Measurements from ENCODE around the gene DPP9. TPM values are rescaled to one million over a fixed set of nuclear protein-coding genes. Genes with fewer than 3 reads are reported as not detected.

DPP9 gene
- total and polyA plus RNA-seq, 2 of the 13 experiments (the other 11 are each of a cell fraction or from before 2014, with no cell fraction given) = 8.4 to 25.8 TPM

- peak; percentile 99 for TF ChIP-seq ZNF12 (CRISPR knock-in tag; IDR thresholded peaks at IDR 0.05)
- no peak for TF ChIP-seq FOXP1 (IDR thresholded peaks at IDR 0.05)
- TF ChIP-seq FOXP1 (CRISPR knock-in tag; IDR thresholded peaks at IDR 0.05) = peak; percentile 95
- peak; percentile 98 for TF ChIP-seq ZNF281 (CRISPR knock-in tag; IDR thresholded peaks at IDR 0.05; ENCODE audit: borderline replicate concordance)
- TF ChIP-seq ATF7 (IDR thresholded peaks at IDR 0.05) = no peak
- peak; percentile 95 for TF ChIP-seq ATF7 (CRISPR knock-in tag; IDR thresholded peaks at IDR 0.05)
- TF ChIP-seq JDP2 (CRISPR knock-in tag; IDR thresholded peaks at IDR 0.05; ENCODE audit: borderline replicate concordance) = peak; percentile 99
- peak in 1 of 2 experiments; percentile 95; a peak in 2 of 4 replicates for TF ChIP-seq ATF4 (CRISPR knock-in tag; IDR thresholded peaks at IDR 0.05)
- peak; percentile 97 for TF ChIP-seq ZNF562 (CRISPR knock-in tag; IDR thresholded peaks at IDR 0.05; ENCODE audit: borderline replicate concordance)
- peak; percentile 99 for TF ChIP-seq GATAD2A (CRISPR knock-in tag; IDR thresholded peaks at IDR 0.05)
- TF ChIP-seq SAFB2 (CRISPR knock-in tag; IDR thresholded peaks at IDR 0.05; ENCODE audit: borderline replicate concordance, low read depth) = peak; percentile 100
- TF ChIP-seq ATRX (CRISPR knock-in tag; IDR thresholded peaks at IDR 0.05; ENCODE audit: borderline replicate concordance) = peak; percentile 99
- peak; percentile 100 for TF ChIP-seq ZFP36L2 (CRISPR knock-in tag; IDR thresholded peaks at IDR 0.05)
- TF ChIP-seq, protein P1, sequence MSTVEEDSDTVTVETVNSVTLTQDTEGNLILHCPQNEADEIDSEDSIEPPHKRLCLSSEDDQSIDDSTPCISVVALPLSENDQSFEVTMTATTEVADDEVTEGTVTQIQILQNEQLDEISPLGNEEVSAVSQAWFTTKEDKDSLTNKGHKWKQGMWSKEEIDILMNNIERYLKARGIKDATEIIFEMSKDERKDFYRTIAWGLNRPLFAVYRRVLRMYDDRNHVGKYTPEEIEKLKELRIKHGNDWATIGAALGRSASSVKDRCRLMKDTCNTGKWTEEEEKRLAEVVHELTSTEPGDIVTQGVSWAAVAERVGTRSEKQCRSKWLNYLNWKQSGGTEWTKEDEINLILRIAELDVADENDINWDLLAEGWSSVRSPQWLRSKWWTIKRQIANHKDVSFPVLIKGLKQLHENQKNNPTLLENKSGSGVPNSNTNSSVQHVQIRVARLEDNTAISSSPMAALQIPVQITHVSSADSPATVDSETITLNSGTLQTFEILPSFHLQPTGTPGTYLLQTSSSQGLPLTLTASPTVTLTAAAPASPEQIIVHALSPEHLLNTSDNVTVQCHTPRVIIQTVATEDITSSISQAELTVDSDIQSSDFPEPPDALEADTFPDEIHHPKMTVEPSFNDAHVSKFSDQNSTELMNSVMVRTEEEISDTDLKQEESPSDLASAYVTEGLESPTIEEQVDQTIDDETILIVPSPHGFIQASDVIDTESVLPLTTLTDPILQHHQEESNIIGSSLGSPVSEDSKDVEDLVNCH (CRISPR knock-in tag; IDR thresholded peaks at IDR 0.05) = peak; percentile 99
- TF ChIP-seq POLR2A (IDR thresholded peaks at IDR 0.05; ENCODE audit: insufficient read depth in 1 of 2, low read depth in 2 of 2, low read length in 2 of 2) = no peak
- TF ChIP-seq, protein P2, sequence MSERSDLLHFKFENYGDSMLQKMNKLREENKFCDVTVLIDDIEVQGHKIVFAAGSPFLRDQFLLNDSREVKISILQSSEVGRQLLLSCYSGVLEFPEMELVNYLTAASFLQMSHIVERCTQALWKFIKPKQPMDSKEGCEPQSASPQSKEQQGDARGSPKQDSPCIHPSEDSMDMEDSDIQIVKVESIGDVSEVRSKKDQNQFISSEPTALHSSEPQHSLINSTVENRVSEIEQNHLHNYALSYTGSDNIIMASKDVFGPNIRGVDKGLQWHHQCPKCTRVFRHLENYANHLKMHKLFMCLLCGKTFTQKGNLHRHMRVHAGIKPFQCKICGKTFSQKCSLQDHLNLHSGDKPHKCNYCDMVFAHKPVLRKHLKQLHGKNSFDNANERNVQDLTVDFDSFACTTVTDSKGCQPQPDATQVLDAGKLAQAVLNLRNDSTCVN (CRISPR knock-in tag; IDR thresholded peaks at IDR 0.05; ENCODE audit: borderline replicate concordance) = peak; percentile 100
- peak; percentile 84 for TF ChIP-seq CEBPG (CRISPR knock-in tag; IDR thresholded peaks at IDR 0.05)
- TF ChIP-seq TEAD3 (CRISPR knock-in tag; optimal IDR thresholded peaks at IDR 0.05; ENCODE audit: borderline replicate concordance) = peak; percentile 97
- peak; percentile 100 for TF ChIP-seq ZNF678 (CRISPR knock-in tag; IDR thresholded peaks at IDR 0.05)
- peak; percentile 99 to 100 for TF ChIP-seq KLF16 (CRISPR knock-in tag; IDR thresholded peaks at IDR 0.05)
- 0 out of 2 replicates have a peak, but pooled peaks have one; percentile 57 for TF ChIP-seq U2AF2 (IDR thresholded peaks at IDR 0.05; ENCODE audit: low read depth, low read length)
- TF ChIP-seq POLR2G (IDR thresholded peaks at IDR 0.05; ENCODE audit: low read depth, low read length) = no peak
- TF ChIP-seq, protein P3, sequence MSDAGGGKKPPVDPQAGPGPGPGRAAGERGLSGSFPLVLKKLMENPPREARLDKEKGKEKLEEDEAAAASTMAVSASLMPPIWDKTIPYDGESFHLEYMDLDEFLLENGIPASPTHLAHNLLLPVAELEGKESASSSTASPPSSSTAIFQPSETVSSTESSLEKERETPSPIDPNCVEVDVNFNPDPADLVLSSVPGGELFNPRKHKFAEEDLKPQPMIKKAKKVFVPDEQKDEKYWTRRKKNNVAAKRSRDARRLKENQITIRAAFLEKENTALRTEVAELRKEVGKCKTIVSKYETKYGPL (CRISPR knock-in tag; IDR thresholded peaks at IDR 0.05) = peak; percentile 100
- TF ChIP-seq ZNF777 (CRISPR knock-in tag; IDR thresholded peaks at IDR 0.05) = peak; percentile 95
These were observed 45.5 kb upstream of the DPP9 start (continued) for GRCh38 chr19:4768934-4769777.
